Keratinocyte (primary cell): ENCODE data around the gene ATG4D. TPM values are rescaled to one million over a fixed set of nuclear protein-coding genes. Genes with fewer than 3 reads are reported as not detected.
"Not testable (repeated sequence)": the region's sequence is repeated elsewhere in the genome, so short reads cannot be mapped to it uniquely, and the experiment has no call there.

Experiments
- DNase-seq: peaks from one replicate; pipeline ENCODE4 v3.0.0-alpha.2; 2011; ENCODE audit warnings: low read depth, missing footprints, low spot score
- FAIRE-seq: peaks from 2 replicates; lab custom pipeline; 2011; peaks lifted over from hg19 to GRCh38; lab: Jason Lieb, UNC
- H2AFZ ChIP-seq: 2 replicates; pipeline ENCODE4 v1.6.0; 2012; ENCODE audit warnings: low read length, control low read depth, inconsistent platforms; ENCODE audit not compliant: control insufficient read depth
- H3K27ac ChIP-seq: 2 replicates; pipeline ENCODE4 v1.5.1; 2011; ENCODE audit warnings: low read length; ENCODE audit not compliant: control insufficient read depth, insufficient read depth
- H3K27me3 ChIP-seq: 3 replicates; pipeline ENCODE4 v1.6.0; 2011; ENCODE audit warnings: low read length; ENCODE audit not compliant: control insufficient read depth, insufficient read depth; ENCODE audit errors: extremely low read depth
- H3K36me3 ChIP-seq, 2 experiments: 2 replicates in 1 of 2; 3 replicates in 1 of 2; pipeline ENCODE4 v1.5.1; 2011; ENCODE audit warnings: low read length in 2 of 2, mild to moderate bottlenecking in 1 of 2; ENCODE audit not compliant: control insufficient read depth in 2 of 2, insufficient read depth in 2 of 2; ENCODE audit errors: extremely low read depth in 1 of 2
- H3K4me1 ChIP-seq: 3 replicates; pipeline ENCODE4 v1.5.1; 2011; ENCODE audit warnings: low read length; ENCODE audit not compliant: control insufficient read depth, insufficient read depth; ENCODE audit errors: extremely low read depth
- H3K4me2 ChIP-seq: 3 replicates; pipeline ENCODE4 v1.6.0; 2011; ENCODE audit warnings: low read depth, low read length; ENCODE audit not compliant: control insufficient read depth, insufficient read depth; ENCODE audit errors: extremely low read depth
- H3K4me3 ChIP-seq, 3 experiments: fragments of 200-600 bp in 1 of 3; sonication (generic) in 1 of 3; 2 replicates in 2 of 3; 3 replicates in 1 of 3; pipeline ENCODE4 v1.5.1; 2011 to 2016; ENCODE audit warnings: low read length in 3 of 3, mild to moderate bottlenecking in 3 of 3, control low read depth in 2 of 3, inconsistent platforms in 1 of 3, low read depth in 1 of 3, mixed read lengths in 1 of 3, mixed run types in 1 of 3, moderate library complexity in 1 of 3; ENCODE audit not compliant: control insufficient read depth in 2 of 3, insufficient read depth in 2 of 3; ENCODE audit errors: extremely low read depth in 1 of 3
- H3K79me2 ChIP-seq: 2 replicates; pipeline ENCODE4 v1.6.0; 2012; ENCODE audit warnings: low read length; ENCODE audit not compliant: control insufficient read depth, insufficient read depth
- H3K9ac ChIP-seq: 3 replicates; pipeline ENCODE4 v1.6.0; 2011; ENCODE audit warnings: low read length; ENCODE audit not compliant: control insufficient read depth, insufficient read depth; ENCODE audit errors: extremely low read depth
- H3K9me1 ChIP-seq: 3 replicates; pipeline ENCODE4 v1.6.0; 2011; ENCODE audit warnings: low read length; ENCODE audit not compliant: control insufficient read depth, insufficient read depth; ENCODE audit errors: extremely low read depth
- H3K9me3 ChIP-seq: 2 replicates; pipeline ENCODE4 v1.5.1; 2012; ENCODE audit warnings: low read depth, low read length; ENCODE audit not compliant: control insufficient read depth
- H4K20me1 ChIP-seq: 3 replicates; pipeline ENCODE4 v1.6.0; 2011; ENCODE audit warnings: low read length; ENCODE audit not compliant: control insufficient read depth, insufficient read depth; ENCODE audit errors: extremely low read depth
- CTCF ChIP-seq, 3 experiments: IDR thresholded peaks in 1 of 3; conservative IDR thresholded peaks in 1 of 3; optimal IDR thresholded peaks in 1 of 3; 2 replicates in 2 of 3; 3 replicates in 1 of 3; pipeline versions ENCODE3 to v1.5.1; 2011; ENCODE audit warnings: low read length in 3 of 3, mild to moderate bottlenecking in 3 of 3, moderate library complexity in 2 of 3, control low read depth in 1 of 3, inconsistent platforms in 1 of 3; ENCODE audit not compliant: insufficient read depth in 2 of 3; ENCODE audit errors: extremely low read depth in 1 of 3
- EZH2 ChIP-seq: IDR thresholded peaks from one replicate; pipeline ENCODE4 v1.6.1; 2012; ENCODE audit warnings: inconsistent platforms, mild to moderate bottlenecking, low read length, moderate library complexity
- dilution Hi-C: fragments of 300-500 bp; cut with MboI; formaldehyde crosslinking; loops from one replicate; pipeline ENCODE4 v1.7.0; 2020; ENCODE audit warnings: low sequenced_read_pairs; ENCODE audit not compliant: extremely low pct_ligation_motif_present
- polyA plus RNA-seq, 5 experiments: library from polyadenylated mRNA; depleted of rRNA in 3 of 5; stranded (reverse) in 3 of 5; stranded (forward) in 1 of 5; unstranded in 1 of 5; fragments of >200 nt; gene quantifications; 1 replicate in 1 of 5; 2 replicates in 3 of 5; 3 replicates in 1 of 5; pipeline versions ENCODE4 v1.2.1 to v1.2.3, GENCODE V29; 2011 to 2012; ENCODE audit warnings: missing spikeins in 2 of 5, low read depth in 1 of 5, low replicate concordance in 1 of 5

The ATG4D gene
- polyA plus RNA-seq, 1 donor (not counting 4 experiments of a cell fraction or from before 2014, with no cell fraction given) = 12.6 TPM

GRCh38 chr19:10537668-10538067 lies 6.0 kb upstream of the ATG4D start:
- no peak overlapping the region for H3K9ac ChIP-seq
- H3K79me2 ChIP-seq = no peaks in the 10 kb centered on the region
- TF ChIP-seq CTCF (optimal IDR thresholded peaks at IDR 0.05 in 1 of 3, IDR thresholded peaks at IDR 0.05 in 1 of 3, conservative IDR thresholded peaks at IDR 0.05 in 1 of 3; ENCODE audit: extremely low read depth in 1 of 3, insufficient read depth in 2 of 3, low read length in 3 of 3) (no peak), EZH2 (no peak)
- H3K4me3 ChIP-seq = no peak overlapping the region
- H3K4me2 ChIP-seq = no peak overlapping the region
- no peaks in the 10 kb centered on the region for H3K36me3 ChIP-seq
- no peak overlapping the region for H2AFZ ChIP-seq
- H4K20me1 ChIP-seq = no peaks in the 10 kb centered on the region
- FAIRE-seq (no peak), DNase-seq (no peak)
- H3K27ac ChIP-seq = no peak overlapping the region
- no peaks in the 10 kb centered on the region for H3K9me3 ChIP-seq
- peaks cover 26% of the 10 kb centered on the region for H3K4me1 ChIP-seq
- H3K27me3 ChIP-seq = no peaks in the 10 kb centered on the region
- no peaks in the 10 kb centered on the region for H3K9me1 ChIP-seq
- dilution Hi-C loops = no loop called here

- no peaks in the 10 kb centered on the region for H3K79me2 ChIP-seq
- no peak overlapping the region for H3K4me3 ChIP-seq
- no peaks in the 10 kb centered on the region for H3K9me3 ChIP-seq
- no peaks in the 10 kb centered on the region for H4K20me1 ChIP-seq
- no peak for DNase-seq
- TF ChIP-seq EZH2 (no peak), CTCF (optimal IDR thresholded peaks at IDR 0.05 in 1 of 3, IDR thresholded peaks at IDR 0.05 in 1 of 3, conservative IDR thresholded peaks at IDR 0.05 in 1 of 3; ENCODE audit: extremely low read depth in 1 of 3, insufficient read depth in 2 of 3, low read length in 3 of 3) (no peak)
- no peaks in the 10 kb centered on the region for H3K9me1 ChIP-seq
- no peak overlapping the region for H3K4me2 ChIP-seq
- no peaks in the 10 kb centered on the region for H3K27me3 ChIP-seq
- FAIRE-seq = no peak
- no peak overlapping the region for H2AFZ ChIP-seq
- H3K36me3 ChIP-seq = no peaks in the 10 kb centered on the region
- H3K27ac ChIP-seq = no peak overlapping the region
- peaks cover 29% of the 10 kb centered on the region for H3K4me1 ChIP-seq
- dilution Hi-C loops = no loop called here
- H3K9ac ChIP-seq = no peak overlapping the region
These were observed 5.3 kb upstream of the ATG4D start for GRCh38 chr19:10538204-10538983.

- H3K9me3 ChIP-seq, H3K4me3 ChIP-seq, H3K4me2 ChIP-seq, H3K9me1 ChIP-seq, DNase-seq, H3K9ac ChIP-seq, H3K27me3 ChIP-seq, FAIRE-seq, H4K20me1 ChIP-seq, H3K27ac ChIP-seq, H2AFZ ChIP-seq, dilution Hi-C loops, H3K79me2 ChIP-seq, H3K36me3 ChIP-seq: not testable (repeated sequence)
- peaks cover 23% of the 10 kb centered on the region for H3K4me1 ChIP-seq
These were observed 4.7 kb upstream of the ATG4D start for GRCh38 chr19:10539016-10539415.
